GM21360 (cell line): ENCODE results near the gene GNG8.

Source experiments
- ATAC-seq: cut with Tn5 transposase; IDR thresholded peaks from one replicate; pipeline ENCODE4 v1.9.1; 2021; ENCODE audit warnings: mild to moderate bottlenecking, moderate library complexity; ENCODE audit not compliant: unreplicated experiment

GNG8 gene

GRCh38 chr19:46635920-46636761 lies at the start of gene GNG8:
Gene GNG8 (minus strand): TSS chr19:46636202. CDS start chr19:46634682, 1,520 bp downstream.
- ATAC-seq = no peak

- ATAC-seq = no peak
These were observed 49.2 kb upstream of the GNG8 start for GRCh38 chr19:46685189-46685588.

- ATAC-seq = no peak
These were observed 42.2 kb upstream of the GNG8 start for GRCh38 chr19:46678110-46678732.

- ATAC-seq = no peak
These were observed 38.6 kb upstream of the GNG8 start for GRCh38 chr19:46674416-46675178.

- no peak for ATAC-seq
These were observed 34.8 kb upstream of the GNG8 start for GRCh38 chr19:46670813-46671212.

- ATAC-seq = no peak
These were observed 32.7 kb upstream of the GNG8 start for GRCh38 chr19:46668662-46669061.

- no peak for ATAC-seq
These were observed 29.1 kb upstream of the GNG8 start for GRCh38 chr19:46665072-46665471.

GRCh38 chr19:46661735-46662592 lies 26.0 kb upstream of the GNG8 start:
- no peak for ATAC-seq

- peak; percentile 86 for ATAC-seq
These were observed 25.2 kb upstream of the GNG8 start, which contains the start of gene DACT3 for GRCh38 chr19:46661020-46661731. Gene DACT3 (minus strand): TSS chr19:46661182. CDS start chr19:46661064, 118 bp downstream.

GRCh38 chr19:46660551-46661019 lies 24.6 kb upstream of the GNG8 start:
- no peak for ATAC-seq

GRCh38 chr19:46660008-46660517 lies 24.1 kb upstream of the GNG8 start:
- ATAC-seq = no peak

- ATAC-seq = no peak
These were observed 23.4 kb upstream of the GNG8 start for GRCh38 chr19:46659151-46660007.

- no peak for ATAC-seq
These were observed 20.5 kb upstream of the GNG8 start for GRCh38 chr19:46656541-46656940.

GRCh38 chr19:46654621-46655152 lies 18.7 kb upstream of the GNG8 start:
- ATAC-seq = no peak

GRCh38 chr19:46650445-46650844 lies 14.4 kb upstream of the GNG8 start:
- no peak for ATAC-seq

- no peak for ATAC-seq
These were observed 13.3 kb upstream of the GNG8 start for GRCh38 chr19:46648961-46649960.
